OCI-LY3 (cell line): ENCODE measurements around the gene KIAA0513.

Experiments used
- EZH2phosphoT487 ChIP-seq: fragments of 200-600 bp; shearing (Covaris generic); IDR thresholded peaks from 2 replicates; pipeline ENCODE4 v1.6.1; 2018; ENCODE audit warnings: antibody characterized with exemption, mixed run types, low read depth
- TF ChIP-seq, protein P1 (sequence below): fragments of 200-600, 300-600 bp; sonication (generic); IDR thresholded peaks from 2 replicates; pipeline ENCODE4 v1.5.1; 2014; ENCODE audit warnings: antibody characterized with exemption, low read length, low read depth

DNA sequence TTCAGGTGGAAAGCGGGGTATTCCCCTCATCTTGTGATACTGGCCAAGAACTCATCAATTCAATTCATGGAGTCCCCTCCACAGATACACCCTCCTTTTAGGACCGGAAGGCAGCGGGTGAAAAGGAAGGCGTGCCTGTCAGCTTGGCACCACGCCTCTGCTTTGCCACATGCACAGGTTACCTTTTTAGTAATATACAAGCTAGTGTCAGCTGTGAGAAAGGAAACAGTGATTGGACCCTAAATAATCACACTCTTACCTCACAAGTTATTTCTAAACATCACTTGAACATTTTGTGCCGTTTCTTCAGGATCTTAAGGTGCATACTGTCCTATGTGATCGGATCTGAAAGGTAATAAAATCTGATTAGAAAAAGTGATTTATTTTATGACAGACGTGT lies 31.9 kb upstream of the KIAA0513 start:
- TF ChIP-seq, protein P1, sequence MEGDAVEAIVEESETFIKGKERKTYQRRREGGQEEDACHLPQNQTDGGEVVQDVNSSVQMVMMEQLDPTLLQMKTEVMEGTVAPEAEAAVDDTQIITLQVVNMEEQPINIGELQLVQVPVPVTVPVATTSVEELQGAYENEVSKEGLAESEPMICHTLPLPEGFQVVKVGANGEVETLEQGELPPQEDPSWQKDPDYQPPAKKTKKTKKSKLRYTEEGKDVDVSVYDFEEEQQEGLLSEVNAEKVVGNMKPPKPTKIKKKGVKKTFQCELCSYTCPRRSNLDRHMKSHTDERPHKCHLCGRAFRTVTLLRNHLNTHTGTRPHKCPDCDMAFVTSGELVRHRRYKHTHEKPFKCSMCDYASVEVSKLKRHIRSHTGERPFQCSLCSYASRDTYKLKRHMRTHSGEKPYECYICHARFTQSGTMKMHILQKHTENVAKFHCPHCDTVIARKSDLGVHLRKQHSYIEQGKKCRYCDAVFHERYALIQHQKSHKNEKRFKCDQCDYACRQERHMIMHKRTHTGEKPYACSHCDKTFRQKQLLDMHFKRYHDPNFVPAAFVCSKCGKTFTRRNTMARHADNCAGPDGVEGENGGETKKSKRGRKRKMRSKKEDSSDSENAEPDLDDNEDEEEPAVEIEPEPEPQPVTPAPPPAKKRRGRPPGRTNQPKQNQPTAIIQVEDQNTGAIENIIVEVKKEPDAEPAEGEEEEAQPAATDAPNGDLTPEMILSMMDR = no peak
- no peak for TF ChIP-seq EZH2phosphoT487
